ENCODE data around the gene ELMO1.

Gene ELMO1

DNA sequence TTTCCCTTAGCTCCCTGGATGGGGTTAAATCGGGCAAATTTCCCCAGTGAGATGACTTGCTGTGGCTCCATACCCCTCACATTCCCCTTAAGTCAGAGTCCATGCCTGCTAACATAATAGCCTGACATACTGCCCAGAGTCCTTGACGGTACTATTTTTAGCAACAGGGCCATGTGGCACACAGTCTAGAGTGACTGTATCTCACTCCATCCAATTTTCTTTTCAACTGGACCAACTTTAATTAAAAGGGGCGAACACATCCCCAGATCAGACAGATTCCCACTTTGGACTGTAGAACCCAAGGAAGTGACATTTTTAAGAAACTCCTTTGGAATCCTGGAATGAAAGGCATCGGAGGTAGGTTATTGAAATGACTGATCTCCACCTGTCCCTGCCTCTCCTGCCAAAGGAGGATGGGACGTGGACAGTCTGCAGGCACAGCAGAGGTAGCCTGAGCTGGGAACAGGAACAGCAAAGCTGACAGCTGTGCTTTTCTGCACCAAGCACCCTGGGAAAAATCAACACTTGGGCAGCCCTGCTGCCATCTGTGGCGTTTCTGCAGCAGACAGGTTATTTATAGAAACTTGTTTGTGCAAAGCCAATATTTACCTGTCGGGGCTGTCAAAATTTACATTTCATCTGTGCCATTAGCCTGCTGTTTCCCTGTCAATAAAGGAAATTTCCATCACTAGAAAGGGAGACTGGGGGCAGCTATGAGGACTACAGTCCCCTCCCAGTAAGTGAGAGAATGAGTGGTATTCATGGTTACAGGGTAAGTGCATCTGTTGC is 502.9 kb downstream of the ELMO1 start:
- Mint-ChIP-seq H3K4me1 (peaks cover 6% of the 10 kb centered on the region), H3K27ac (no peak overlapping the region), H3K9me3 (peaks cover 48 to 69% of the 10 kb centered on the region in 2 donors), H3K4me3 (no peak overlapping the region), H3K27me3 (no peaks in the 10 kb centered on the region)
- ATAC-seq (no peak), DNase-seq (no peak)

DNA sequence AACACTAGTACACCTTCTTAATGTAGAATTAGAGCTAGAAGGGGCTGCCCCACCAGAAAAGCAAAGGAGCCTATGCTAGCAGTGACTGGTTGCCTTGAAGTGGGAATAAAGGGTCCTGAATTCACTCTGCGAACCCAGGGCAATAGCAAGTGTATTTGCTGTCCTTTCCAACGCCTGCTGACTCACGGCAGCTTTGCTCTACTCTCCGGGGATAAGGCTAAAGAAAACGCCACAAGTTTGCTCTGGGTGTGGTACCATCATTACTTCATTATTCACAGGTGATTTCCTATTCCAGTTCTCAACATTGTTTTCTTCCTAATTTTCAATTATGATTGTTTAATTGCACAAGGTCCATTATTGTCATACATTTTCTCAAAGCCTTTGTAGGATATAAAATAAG is 503.8 kb downstream of the ELMO1 start:
- Mint-ChIP-seq H3K9me3 (peaks cover 51 to 64% of the 10 kb centered on the region in 2 donors), H3K27me3 (no peaks in the 10 kb centered on the region), H3K4me1 (peaks cover 6% of the 10 kb centered on the region), H3K27ac (no peak overlapping the region), H3K4me3 (no peak overlapping the region)
- ATAC-seq (no peak), DNase-seq (no peak)

DNA sequence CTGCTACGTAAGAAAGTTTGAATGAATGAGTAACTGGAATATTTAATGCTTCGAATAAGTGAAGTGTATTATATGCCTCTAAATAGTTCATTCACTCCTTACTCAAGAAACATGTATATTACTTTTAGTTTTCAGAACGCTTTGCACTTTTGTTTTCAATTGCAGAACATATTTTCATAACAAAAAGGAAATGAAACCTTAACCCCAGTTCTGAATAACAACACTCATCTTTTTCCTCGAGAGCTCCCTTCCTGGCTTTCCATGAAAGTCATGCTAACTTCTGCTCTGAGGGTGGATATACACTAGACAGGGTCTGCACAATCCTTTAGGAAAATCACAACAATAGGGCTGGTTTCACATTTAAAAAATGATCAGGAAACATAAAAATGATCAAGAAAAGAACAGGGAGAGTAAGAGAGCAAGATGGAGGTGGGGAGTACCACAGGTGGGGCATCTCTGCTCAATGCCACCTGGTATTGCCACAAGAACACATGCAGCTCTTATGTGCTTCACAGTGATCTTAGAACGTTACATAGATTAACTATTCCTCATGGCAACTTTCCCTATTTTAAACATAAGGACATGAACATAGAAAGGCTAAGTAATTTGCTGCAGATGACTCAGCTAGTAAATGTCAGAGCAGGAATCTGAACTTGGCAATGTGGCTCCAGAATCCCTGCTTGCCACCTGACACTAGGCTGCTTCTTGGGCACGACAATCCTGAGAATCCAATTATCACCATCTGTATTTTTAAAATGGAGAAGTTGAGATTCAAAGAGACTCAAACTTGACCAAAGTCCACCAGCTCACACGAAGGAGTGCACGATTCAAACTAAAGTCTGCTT is 504.9 kb downstream of the ELMO1 start:
- H3K4me3 Mint-ChIP-seq = no peak overlapping the region
- H3K4me1 Mint-ChIP-seq = peaks cover 6% of the 10 kb centered on the region

DNA sequence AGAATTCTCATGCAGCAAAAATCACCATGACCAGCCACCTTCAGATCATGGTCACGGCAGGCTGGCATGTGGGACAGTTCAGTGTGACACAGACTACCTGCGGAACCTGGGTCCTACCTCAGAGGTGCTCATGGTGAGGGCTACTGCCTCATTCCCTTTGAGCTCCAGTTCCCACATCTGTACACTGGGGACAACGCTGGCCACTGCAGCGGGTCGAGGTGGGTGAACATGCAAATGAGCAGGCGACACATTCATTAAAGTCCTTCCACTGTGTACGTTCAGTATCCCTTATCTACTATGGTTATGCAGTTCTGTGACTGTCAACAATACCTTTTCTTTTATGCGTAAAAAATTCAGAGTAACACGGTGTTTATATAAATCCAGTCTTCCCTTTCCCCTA is 505.7 kb downstream of the ELMO1 start:
- Mint-ChIP-seq H3K9me3 (peaks cover 45 to 64% of the 10 kb centered on the region in 2 donors), H3K4me3 (no peak overlapping the region), H3K4me1 (peaks cover 10% of the 10 kb centered on the region), H3K27ac (no peak overlapping the region), H3K27me3 (no peaks in the 10 kb centered on the region)
- no peak for DNase-seq
- no peak for ATAC-seq

More for the DNA sequence above, 504.9 kb downstream of the ELMO1 start:
- H3K27ac Mint-ChIP-seq = no peak overlapping the region
- H3K27me3 Mint-ChIP-seq = no peaks in the 10 kb centered on the region
- ATAC-seq (no peak), DNase-seq (no peak)
- H3K9me3 Mint-ChIP-seq = peaks cover 47 to 62% of the 10 kb centered on the region in 2 donors

DNA sequence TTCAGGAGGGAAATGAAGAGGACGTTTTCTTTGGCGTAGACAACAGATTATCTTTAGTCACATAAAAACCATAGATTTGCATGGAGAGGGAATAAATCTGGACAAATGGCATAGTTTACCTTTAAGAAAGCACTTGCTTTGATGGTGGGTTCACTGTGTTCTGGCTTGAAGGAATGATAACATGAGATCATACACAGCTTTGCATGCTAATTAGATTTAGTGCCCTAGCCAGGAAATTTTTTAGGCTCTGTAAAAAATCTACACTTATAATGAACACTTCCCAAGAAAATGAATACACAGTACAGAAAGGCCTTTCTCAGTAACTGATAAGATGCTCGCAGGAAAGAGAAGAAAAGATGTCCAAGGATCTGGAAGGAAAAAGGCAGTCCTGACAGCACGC is 506.1 kb downstream of the ELMO1 start:
- H3K4me3 Mint-ChIP-seq = no peak overlapping the region
- peaks cover 41 to 64% of the 10 kb centered on the region in 2 donors for H3K9me3 Mint-ChIP-seq
- no peaks in the 10 kb centered on the region for H3K27me3 Mint-ChIP-seq
- no peak overlapping the region for H3K27ac Mint-ChIP-seq
- ATAC-seq (no peak), DNase-seq (no peak)
- peaks cover 13% of the 10 kb centered on the region for H3K4me1 Mint-ChIP-seq

DNA sequence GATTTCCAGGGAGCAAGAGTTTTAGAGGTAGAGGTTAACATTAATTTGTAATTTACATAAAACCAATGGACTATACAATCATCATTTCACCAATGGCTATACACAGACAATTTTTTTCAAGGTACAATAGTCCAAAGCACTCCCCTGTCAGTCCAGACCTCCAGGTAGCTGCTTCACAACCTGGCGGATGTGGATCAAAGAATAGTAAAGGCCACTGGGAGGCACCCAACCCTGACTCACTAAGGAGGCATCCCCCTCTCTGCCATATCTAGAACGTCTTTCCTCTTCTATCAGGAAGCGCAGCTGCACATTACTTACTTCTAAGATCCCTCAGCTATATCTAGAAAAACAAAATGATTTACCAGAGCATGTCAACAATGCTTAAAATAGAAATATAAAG is 506.6 kb downstream of the ELMO1 start:
- DNase-seq (no peak), ATAC-seq (no peak)
- Mint-ChIP-seq H3K9me3 (peaks cover 39 to 63% of the 10 kb centered on the region in 2 donors), H3K27ac (no peak overlapping the region), H3K4me1 (peaks cover 13% of the 10 kb centered on the region), H3K4me3 (no peak overlapping the region), H3K27me3 (no peaks in the 10 kb centered on the region)

DNA sequence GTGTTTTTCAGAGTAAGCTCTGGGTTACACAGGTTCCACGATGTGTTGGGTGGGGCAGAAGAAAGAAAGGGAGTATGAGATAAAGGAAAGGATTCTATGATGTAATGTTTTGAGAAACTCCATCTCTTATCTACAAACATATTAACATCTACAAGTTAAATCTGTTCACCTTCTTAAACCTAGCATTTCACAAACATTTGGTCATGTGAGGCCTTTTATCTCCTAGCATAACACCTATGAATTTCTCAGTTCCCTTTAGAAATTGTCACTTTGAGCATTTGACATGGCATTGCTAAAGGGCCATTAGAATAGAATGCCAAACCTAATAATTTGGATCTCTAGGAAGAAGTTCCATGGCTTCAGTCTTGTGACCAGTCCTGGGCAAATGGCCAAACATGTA is 507.3 kb downstream of the ELMO1 start:
- Mint-ChIP-seq H3K4me1 (peaks cover 13% of the 10 kb centered on the region), H3K9me3 (peaks cover 40 to 63% of the 10 kb centered on the region in 2 donors), H3K27ac (no peak overlapping the region), H3K4me3 (no peak overlapping the region), H3K27me3 (no peaks in the 10 kb centered on the region)
- DNase-seq = no peak
- no peak for ATAC-seq

DNA sequence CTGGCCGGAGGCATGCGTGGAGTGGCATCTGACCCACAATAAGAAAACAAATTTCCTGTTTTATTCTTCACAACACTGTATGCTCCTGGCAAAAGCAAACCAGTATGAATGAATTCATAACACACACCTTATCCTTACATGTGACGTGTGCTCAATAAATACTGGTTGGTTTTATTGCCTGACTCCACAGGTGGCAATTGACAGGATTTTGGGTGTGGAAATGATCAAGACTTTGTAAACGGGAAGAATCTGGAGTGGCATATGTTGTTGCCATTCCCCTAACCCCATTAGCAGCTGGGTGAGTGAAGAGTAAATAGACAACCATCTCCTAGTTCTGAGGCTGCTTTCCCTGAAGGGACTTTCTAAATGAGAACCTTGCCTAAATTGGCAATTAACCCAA is 508.8 kb downstream of the ELMO1 start:
- peaks cover 13% of the 10 kb centered on the region for H3K4me1 Mint-ChIP-seq
- H3K4me3 Mint-ChIP-seq = no peak overlapping the region
- H3K9me3 Mint-ChIP-seq = peaks cover 46 to 75% of the 10 kb centered on the region in 2 donors
- DNase-seq = no peak
- ATAC-seq = no peak
- no peak overlapping the region for H3K27ac Mint-ChIP-seq
- H3K27me3 Mint-ChIP-seq = no peaks in the 10 kb centered on the region

DNA sequence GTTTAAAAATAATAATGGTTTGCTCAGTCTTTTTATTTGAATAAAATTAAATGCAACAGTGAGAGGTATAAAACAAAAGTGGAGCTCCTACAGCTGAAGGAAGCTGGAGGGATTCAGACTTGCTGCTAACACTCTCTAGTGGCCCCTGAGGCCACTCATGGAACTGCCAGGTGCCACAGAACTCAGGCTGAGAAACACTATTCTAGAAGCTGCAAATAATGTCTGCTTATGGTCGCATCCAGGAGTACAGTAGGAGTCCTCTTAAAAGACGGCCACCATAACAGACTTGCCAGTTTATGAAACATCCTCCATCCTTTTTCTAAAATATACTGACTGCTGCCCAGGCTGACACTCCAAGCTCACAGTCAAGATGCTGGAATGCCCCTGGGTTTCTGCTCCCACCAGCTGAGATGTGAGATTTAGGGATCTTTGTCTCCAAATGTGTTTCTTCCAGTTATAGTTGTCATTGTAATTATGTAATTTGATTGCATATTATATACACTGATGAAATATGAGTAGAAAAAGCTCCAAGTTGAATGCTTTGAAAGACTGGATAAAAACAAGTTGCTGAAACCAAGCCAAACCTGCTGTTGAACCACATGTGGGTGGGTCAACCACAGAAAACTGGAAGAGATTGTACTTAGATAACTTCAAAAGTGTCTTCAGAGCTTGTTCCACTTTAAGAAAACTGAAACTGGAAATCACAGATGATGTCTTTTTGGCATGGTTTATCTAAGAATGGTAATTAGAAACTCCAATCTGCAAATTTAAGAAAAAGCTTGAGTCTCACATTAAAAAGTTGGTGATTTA is 510.7 kb downstream of the ELMO1 start:
- ATAC-seq = no peak
- Mint-ChIP-seq H3K4me3 (no peak overlapping the region), H3K27me3 (no peaks in the 10 kb centered on the region), H3K27ac (no peak overlapping the region), H3K4me1 (peaks cover 7% of the 10 kb centered on the region), H3K9me3 (peaks cover 47 to 77% of the 10 kb centered on the region in 2 donors)
- DNase-seq = peak in 1 of 2 donors; percentile 7

DNA sequence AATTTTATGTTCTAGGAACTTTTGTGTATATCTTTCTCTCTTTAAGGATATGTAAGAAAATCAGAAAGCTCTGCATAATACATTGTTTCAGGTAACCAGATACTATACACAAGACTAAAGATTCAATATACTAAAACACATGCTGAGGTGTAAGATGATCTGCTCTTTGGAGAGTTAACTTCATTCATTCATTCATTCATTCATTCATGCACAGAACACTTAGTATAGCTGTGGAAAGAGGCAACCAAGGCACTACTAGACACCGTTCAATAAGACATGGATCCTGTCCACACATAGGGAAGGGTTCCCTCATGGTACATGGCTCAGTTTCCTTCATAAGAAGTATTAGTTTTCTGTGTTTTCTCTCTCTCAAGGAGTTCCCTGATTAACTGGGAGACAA is 516.8 kb downstream of the ELMO1 start:
- Mint-ChIP-seq H3K4me3 (no peak overlapping the region), H3K4me1 (no peaks in the 10 kb centered on the region), H3K9me3 (peaks cover 19 to 31% of the 10 kb centered on the region in 2 donors), H3K27me3 (no peaks in the 10 kb centered on the region), H3K27ac (no peak overlapping the region)
- ATAC-seq = no peak
- no peak for DNase-seq

DNA sequence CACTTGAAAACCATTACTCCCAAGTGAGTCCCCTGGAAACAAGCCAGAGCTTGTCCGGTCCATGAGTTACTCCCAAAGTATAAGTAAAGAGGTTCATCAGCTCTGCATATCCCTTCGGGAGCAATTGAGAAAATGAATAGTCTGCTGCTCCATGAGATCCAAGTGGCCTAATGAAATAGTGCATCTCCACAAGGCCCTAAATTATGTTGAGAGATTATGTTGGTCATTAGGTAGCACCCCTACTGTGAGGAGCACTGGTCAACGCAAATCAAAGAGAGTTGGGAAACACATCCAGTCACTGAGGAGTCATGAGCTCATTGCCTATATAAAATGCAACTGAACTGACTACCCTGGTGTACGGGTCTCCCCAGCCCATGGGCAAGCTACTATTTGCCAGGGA is 518.9 kb downstream of the ELMO1 start:
- DNase-seq = no peak
- no peak overlapping the region for H3K4me3 Mint-ChIP-seq
- ATAC-seq = no peak

DNA sequence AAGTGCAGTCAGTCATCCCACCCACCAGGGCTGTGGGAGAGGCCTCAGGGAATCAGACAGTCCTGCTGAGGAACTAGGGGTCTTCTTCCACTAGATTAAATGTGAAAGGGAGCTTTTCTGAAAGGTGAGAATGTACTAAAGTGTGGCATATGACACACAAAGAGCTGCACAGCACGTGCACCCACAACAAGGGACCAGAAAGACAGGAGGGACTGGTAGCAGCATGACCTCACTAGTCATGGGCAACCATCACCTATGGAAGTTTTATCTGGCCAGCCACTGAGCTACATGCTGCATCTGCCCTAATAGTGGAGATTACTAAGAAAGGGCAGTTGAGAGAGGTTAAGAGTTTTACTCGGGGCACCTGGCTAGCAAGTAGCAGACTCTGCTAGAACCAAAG is 519.9 kb downstream of the ELMO1 start:
- Mint-ChIP-seq H3K27ac (peak overlapping the region; percentile 58 to 68), H3K27me3 (no peaks in the 10 kb centered on the region), H3K4me1 (peaks cover 7% of the 10 kb centered on the region), H3K9me3 (peaks cover 8% of the 10 kb centered on the region in 2 donors), H3K4me3 (no peak overlapping the region)
- DNase-seq (no peak), ATAC-seq (no peak)

More for the DNA sequence above, 518.9 kb downstream of the ELMO1 start:
- Mint-ChIP-seq H3K27ac (no peak overlapping the region), H3K9me3 (peaks cover 8 to 13% of the 10 kb centered on the region in 2 donors), H3K4me1 (peaks cover under 1% of the 10 kb centered on the region), H3K27me3 (no peaks in the 10 kb centered on the region)

DNA sequence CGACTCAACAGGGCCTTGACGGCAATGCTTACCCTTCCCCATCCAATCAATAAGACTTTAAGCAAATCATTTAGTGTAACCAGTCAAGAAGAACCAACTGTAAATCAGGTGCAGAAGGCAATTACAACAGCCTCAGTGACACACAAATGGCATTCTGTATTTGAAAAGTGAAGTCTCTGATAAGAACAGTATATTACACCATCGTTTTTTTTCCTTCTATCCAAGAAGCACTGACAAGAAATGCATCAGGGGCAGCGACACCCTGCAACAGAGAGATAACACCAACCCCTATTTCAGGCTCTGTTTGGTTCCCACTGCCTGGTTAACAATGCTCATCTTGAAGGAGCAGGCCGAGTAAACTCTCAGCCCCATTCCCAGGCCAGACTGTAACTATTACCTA is 520.4 kb downstream of the ELMO1 start:
- ATAC-seq (no peak), DNase-seq (no peak)
- H3K27me3 Mint-ChIP-seq = no peaks in the 10 kb centered on the region
- no peak overlapping the region for H3K4me3 Mint-ChIP-seq
- peak overlapping the region in 1 of 2 donors; percentile 58 for H3K27ac Mint-ChIP-seq
- H3K4me1 Mint-ChIP-seq = peaks cover 7% of the 10 kb centered on the region
- peaks cover 4 to 5% of the 10 kb centered on the region in 2 donors for H3K9me3 Mint-ChIP-seq

DNA sequence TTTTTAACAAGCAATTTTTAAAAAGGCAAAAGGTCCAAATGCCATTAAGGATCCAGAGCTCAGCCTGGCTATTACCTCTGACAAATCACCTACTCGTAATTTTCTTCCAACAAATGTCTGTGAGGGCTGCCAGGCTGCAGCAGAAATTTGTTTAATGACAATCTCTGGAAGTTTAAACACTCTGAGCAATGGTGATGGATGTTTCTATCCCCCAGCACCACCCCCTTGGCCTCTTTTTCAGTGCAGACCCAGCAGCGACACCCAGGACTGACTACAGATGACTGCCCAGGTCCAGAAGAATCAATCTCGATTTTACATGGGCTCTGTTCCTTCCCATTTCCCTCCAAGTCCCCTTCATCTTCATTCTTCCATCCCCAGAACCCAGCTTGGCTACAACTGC is 523.0 kb downstream of the ELMO1 start:
- H3K9me3 Mint-ChIP-seq = peaks cover 2 to 8% of the 10 kb centered on the region in 2 donors
- no peak overlapping the region for H3K4me3 Mint-ChIP-seq
- ATAC-seq (no peak), DNase-seq (no peak)
- H3K27me3 Mint-ChIP-seq = no peaks in the 10 kb centered on the region
- no peak overlapping the region for H3K27ac Mint-ChIP-seq
- peaks cover 7% of the 10 kb centered on the region for H3K4me1 Mint-ChIP-seq

DNA sequence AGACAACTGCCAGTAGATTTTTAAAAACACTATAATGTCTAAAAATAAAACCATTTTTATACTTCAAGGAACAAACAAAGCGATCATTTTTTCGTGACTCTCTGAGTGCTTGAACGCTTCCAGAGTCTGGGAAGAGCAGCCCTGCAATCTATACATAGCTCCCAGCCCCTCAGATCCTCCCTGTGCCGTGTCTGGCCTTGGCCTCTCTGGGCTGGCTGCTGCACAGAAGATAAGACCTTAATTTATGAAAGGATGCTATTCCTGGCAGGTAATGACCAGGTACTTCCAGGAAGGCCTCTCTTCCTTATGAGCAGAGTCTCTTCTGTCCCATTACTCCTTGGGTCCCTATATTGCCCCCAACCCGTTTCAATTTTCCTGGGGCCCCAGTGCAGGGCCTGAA is 523.5 kb downstream of the ELMO1 start:
- Mint-ChIP-seq H3K9me3 (peaks cover 5 to 8% of the 10 kb centered on the region in 2 donors), H3K4me3 (no peak overlapping the region), H3K27ac (no peak overlapping the region), H3K4me1 (peaks cover 7% of the 10 kb centered on the region), H3K27me3 (no peaks in the 10 kb centered on the region)
- ATAC-seq (no peak), DNase-seq (no peak)

All from stimulated activated naive CD8-positive, alpha-beta T cell treated with anti-CD3 and anti-CD28 coated beads, Interleukin-15, amount 100 ng/mL, for 72 hours (primary cell).